Stimulated activated naive CD8-positive, alpha-beta T cell treated with anti-CD3 and anti-CD28 coated beads, Interleukin-15, Interleukin-2, amounts not matched to agents 100 ng/mL and 50 ng/mL, for 24 hours (primary cell): ENCODE results near the gene FAM171A1.
"Not testable (repeated sequence)": the region's sequence is repeated elsewhere in the genome, so short reads cannot be mapped to it uniquely, and the experiment has no call there.

Source experiments
- H3K27ac Mint-ChIP-seq: one replicate; pipeline ENCODE4 v1.8.0; 2021; ENCODE audit warnings: mild to moderate bottlenecking, mixed read lengths
- H3K27me3 Mint-ChIP-seq: one replicate; pipeline ENCODE4 v1.8.0; 2021; ENCODE audit warnings: mixed read lengths
- H3K36me3 Mint-ChIP-seq: one replicate; pipeline ENCODE4 v1.8.0; 2021; ENCODE audit warnings: low read depth, mixed read lengths
- H3K4me1 Mint-ChIP-seq: one replicate; pipeline ENCODE4 v1.8.0; 2021; ENCODE audit warnings: low read depth, mixed read lengths
- H3K4me3 Mint-ChIP-seq: one replicate; pipeline ENCODE4 v1.8.0; 2021; ENCODE audit warnings: mild to moderate bottlenecking, mixed read lengths
- H3K9me3 Mint-ChIP-seq: one replicate; pipeline ENCODE4 v1.8.0; 2021; ENCODE audit warnings: mixed read lengths

The FAM171A1 gene

DNA sequence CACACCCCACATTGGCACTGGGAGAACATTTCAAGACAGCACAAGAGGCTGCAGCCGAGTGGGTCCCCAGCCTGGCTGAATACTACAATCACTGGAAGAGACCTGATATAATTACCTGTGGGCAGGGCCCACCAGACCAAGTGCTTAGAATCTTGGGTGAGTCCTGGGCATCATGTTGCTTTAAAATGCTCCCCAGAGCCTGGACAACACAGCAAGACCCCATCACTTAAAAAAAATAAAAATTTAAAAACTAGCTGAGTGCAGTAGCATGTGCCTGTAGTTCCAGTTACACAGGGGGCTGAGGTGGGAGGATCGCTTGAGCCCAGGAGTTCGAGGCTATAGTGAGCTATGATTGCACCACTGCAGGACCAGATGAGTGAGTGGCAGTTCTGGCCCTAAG, 28.1 kb downstream of the FAM171A1 start:
- no peaks in the 10 kb centered on the region for H3K36me3 Mint-ChIP-seq
- H3K4me1 Mint-ChIP-seq, result no peaks in the 10 kb centered on the region

DNA sequence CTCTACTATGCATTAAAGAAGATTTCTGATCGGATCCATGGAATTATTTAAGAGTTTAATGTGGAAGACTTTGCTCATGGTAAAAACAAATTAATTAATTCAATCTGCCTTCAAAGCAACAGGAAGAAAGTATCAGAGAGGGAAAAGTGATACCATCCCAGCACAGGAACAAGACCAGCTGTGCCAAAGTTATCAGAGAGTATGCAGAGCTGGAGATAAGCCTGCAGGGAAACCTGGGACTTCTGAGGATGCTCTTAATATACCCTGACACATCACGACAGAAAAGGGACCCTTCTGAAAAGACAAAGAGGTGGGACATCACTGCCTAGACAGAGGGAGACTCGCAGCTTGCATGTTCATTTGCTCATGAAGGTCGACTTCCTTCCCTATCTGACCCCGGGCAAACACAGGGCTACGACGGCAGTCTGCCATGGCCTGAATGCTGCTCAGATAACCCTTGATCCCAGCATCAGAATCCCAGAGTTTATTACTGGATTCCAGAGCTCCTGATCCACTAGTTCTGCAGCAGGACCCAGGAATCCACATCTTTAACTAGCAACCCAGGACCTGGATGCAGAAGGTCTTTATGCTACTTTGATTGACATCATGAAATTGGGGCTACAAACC, 29.5 kb downstream of the FAM171A1 start:
- no peaks in the 10 kb centered on the region for H3K27me3 Mint-ChIP-seq
- no peaks in the 10 kb centered on the region for H3K9me3 Mint-ChIP-seq
- no peak overlapping the region for H3K27ac Mint-ChIP-seq
- H3K4me1 Mint-ChIP-seq, result no peaks in the 10 kb centered on the region
- H3K36me3 Mint-ChIP-seq, result no peaks in the 10 kb centered on the region
- H3K4me3 Mint-ChIP-seq, result no peak overlapping the region

More for the DNA sequence above, 28.1 kb downstream of the FAM171A1 start:
- Mint-ChIP-seq H3K27me3 (no peaks in the 10 kb centered on the region), H3K27ac (no peak overlapping the region), H3K9me3 (no peaks in the 10 kb centered on the region), H3K4me3 (no peak overlapping the region)

DNA sequence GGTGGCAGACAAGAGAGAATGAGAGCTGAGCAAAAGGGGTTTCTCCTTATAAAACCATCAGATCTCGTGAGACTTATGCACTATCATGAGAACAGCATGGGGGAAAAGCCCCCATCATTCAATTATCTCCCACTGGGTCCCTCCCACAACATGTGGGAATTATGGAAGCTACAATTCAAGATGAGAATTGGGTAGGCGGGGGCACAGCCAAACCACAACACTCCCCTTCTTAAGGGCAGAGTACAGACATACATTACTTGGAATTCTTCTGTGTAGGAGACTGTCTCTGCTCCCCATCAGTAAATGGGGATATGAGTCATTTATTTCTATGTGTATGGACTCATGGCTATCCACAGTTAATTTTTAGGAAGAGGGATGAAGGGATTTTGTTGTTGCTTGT, 31.2 kb downstream of the FAM171A1 start:
- no peaks in the 10 kb centered on the region for H3K9me3 Mint-ChIP-seq
- no peaks in the 10 kb centered on the region for H3K36me3 Mint-ChIP-seq
- H3K4me1 Mint-ChIP-seq, result no peaks in the 10 kb centered on the region
- H3K27me3 Mint-ChIP-seq, result no peaks in the 10 kb centered on the region
- no peak overlapping the region for H3K27ac Mint-ChIP-seq
- H3K4me3 Mint-ChIP-seq, result no peak overlapping the region

DNA sequence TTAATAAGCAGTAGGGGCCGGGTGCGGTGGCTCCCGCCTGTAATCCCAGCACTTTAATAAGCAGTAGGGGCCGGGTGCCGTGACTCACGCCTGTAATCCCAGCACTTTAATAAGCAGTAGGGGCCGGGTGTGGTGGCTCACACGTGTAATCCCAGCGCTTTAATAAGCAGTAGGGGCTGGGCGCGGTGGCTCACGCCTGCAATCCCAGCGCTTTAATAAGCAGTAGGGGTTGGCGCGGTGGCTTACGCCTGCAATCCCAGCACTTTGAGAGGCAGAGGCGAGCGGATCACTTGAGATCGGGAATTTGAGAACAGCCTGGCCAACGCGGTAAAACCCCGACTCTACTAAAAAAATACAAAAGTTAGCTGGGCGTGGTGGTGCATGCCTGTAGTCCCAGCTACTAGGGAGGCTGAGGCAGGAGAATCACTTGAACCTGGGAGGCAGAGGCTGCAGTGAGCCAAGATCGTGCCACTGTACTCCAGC, 33.6 kb downstream of the FAM171A1 start:
- not testable (repeated sequence) for H3K27me3 Mint-ChIP-seq, H3K4me3 Mint-ChIP-seq, H3K36me3 Mint-ChIP-seq, H3K4me1 Mint-ChIP-seq, H3K27ac Mint-ChIP-seq, H3K9me3 Mint-ChIP-seq

DNA sequence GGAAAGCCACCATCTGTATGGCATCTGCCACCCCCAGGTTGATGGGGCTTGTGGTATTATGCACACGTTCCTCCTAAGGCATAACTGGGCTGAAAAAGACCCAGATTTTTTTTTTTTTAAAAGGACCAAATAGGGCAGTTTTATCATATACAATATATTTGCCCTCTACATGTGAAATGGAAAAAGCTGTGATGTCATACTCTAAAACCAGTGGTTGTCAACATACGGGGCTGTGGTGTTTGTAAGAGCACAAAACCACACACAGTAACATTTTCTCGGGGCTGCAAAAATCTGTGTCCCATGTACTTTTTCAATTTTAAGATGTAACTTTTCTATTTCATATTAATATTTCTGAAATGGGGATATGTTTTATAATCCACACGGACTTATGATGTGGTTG, 34.9 kb downstream of the FAM171A1 start:
- Mint-ChIP-seq H3K27me3 (no peaks in the 10 kb centered on the region), H3K4me1 (no peaks in the 10 kb centered on the region)

DNA sequence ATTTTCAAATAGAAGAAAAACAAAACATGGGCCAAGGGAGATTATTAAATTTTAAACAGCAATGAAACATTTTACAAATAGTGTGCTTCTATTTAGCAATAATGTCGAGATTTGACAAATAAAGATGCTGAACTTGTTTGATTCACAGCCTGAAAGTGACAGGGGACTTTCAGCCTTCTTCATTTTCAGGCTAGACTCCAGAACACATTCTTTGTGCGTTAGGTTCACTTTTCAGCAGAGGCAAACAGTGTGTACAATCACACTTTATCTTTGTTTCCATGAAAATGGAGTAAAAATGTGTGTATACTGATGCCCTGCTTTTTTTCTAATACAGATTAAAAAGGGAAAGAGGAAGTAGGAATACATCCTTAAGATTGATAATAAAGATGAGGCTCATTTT, 35.6 kb downstream of the FAM171A1 start:
- Mint-ChIP-seq H3K27ac (no peak overlapping the region), H3K27me3 (no peaks in the 10 kb centered on the region), H3K4me1 (no peaks in the 10 kb centered on the region), H3K4me3 (no peak overlapping the region), H3K36me3 (no peaks in the 10 kb centered on the region), H3K9me3 (no peaks in the 10 kb centered on the region)

More for the DNA sequence above, 34.9 kb downstream of the FAM171A1 start:
- Mint-ChIP-seq H3K36me3 (no peaks in the 10 kb centered on the region), H3K27ac (no peak overlapping the region), H3K9me3 (no peaks in the 10 kb centered on the region), H3K4me3 (no peak overlapping the region)

DNA sequence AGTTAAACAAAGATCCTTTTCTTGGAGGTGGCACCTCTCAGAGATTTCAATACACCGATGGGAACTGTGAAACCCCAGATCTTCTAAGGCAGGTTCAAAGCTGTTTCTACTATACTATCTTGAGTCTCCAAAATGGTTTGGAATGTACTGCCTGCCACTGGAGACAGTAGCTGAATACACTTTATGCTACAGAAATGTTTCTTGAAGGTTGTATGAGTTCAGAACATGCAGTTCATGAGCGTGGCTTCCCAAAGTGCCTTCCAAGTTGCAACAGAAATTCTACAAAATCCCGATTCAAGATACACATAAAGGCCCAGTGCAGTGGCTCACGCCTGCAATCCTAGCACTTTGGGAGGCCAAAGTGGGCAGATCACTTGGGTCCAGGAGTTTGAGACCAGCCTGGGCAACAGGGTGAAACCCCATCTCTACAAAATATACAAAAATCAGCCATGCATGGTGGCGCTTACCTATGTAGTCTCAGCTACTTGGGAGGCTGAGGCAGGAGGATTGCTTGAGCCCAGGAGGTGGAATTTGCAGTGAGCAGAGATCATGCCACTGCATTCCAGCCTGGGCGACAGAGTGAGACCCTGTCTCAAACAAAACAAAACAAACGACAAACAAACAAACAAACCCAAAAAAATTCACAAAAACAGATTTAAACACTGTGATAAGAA, 36.3 kb downstream of the FAM171A1 start:
- no peaks in the 10 kb centered on the region for H3K27me3 Mint-ChIP-seq

DNA sequence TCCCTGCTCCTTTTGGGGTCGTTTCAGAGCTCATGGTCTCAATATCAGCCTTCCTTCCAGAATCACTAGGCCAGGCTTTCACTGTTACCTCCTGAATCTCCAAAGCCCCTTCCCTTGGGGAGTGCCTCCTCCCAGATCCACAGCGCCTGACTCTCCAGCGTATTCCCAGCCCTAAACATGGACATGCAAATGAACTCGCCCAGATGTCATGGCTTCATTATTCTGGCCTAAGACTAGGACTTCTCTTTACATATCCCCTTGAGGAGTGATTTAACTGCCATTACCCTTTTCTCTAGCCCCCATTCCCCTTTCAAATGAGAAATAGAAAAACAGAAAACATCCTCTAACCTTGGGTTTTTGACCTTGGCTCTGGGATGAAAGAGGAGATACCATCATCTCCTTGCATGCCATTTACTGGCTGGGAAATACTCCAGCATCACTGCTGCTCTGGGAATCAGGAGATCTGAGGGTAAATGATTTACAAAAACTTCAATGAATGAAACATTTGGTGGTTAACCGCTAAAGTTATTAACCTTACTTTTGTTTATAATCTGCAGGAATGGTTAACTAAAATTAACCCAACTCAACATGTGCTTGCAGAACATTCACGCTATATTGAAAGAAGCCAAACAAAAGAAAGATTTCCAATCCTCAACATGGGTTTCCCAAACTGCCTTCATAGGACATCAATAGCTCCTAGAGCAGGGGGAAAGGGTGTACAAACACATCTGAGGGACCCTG, 37.0 kb downstream of the FAM171A1 start:
- no peak overlapping the region for H3K27ac Mint-ChIP-seq
- H3K36me3 Mint-ChIP-seq, result no peaks in the 10 kb centered on the region
- H3K27me3 Mint-ChIP-seq, result no peaks in the 10 kb centered on the region
- no peaks in the 10 kb centered on the region for H3K4me1 Mint-ChIP-seq
- H3K4me3 Mint-ChIP-seq, result no peak overlapping the region
- no peaks in the 10 kb centered on the region for H3K9me3 Mint-ChIP-seq

More for the DNA sequence above, 36.3 kb downstream of the FAM171A1 start:
- Mint-ChIP-seq H3K9me3 (no peaks in the 10 kb centered on the region), H3K27ac (no peak overlapping the region), H3K4me1 (no peaks in the 10 kb centered on the region), H3K4me3 (no peak overlapping the region), H3K36me3 (no peaks in the 10 kb centered on the region)

DNA sequence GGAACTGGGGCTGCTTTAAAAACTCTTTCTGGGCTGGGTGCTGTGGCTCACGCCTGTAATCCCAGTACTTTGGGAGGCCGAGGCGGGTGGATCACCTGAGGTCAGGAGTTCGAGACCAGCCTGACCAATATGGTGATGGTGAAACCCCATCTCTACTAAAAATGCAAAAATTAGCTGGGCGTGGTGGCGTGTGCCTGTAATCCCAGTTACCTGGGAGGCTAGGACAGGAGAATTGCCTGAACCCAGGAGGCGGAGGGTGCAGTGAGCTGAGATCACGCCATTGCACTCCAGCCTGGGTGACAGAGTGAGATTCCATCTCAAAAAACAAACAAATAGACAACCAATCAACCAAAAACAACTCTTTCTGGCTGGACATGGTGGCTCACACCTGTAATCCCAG, 37.9 kb downstream of the FAM171A1 start:
- H3K4me3 Mint-ChIP-seq, H3K4me1 Mint-ChIP-seq, H3K9me3 Mint-ChIP-seq, H3K36me3 Mint-ChIP-seq, H3K27ac Mint-ChIP-seq, H3K27me3 Mint-ChIP-seq: not testable (repeated sequence)

DNA sequence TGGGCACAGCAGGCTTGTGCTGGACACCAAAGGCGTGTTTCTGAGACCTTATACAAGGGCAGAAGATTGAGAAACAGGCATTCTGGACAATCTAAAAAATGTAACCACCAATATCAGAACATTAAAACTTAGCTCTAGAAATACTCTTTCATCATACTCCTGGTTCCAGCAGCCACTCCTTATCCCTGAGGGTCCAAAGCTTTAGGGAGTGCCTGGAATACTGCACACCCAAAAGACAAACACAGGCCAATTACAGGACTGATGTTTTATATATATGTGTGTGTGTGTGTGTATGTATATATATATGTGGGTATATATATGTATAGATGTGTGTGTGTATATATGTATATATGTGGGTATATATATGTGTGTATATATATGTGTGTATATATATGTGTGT, 39.6 kb downstream of the FAM171A1 start:
- H3K27me3 Mint-ChIP-seq, result no peaks in the 10 kb centered on the region

DNA sequence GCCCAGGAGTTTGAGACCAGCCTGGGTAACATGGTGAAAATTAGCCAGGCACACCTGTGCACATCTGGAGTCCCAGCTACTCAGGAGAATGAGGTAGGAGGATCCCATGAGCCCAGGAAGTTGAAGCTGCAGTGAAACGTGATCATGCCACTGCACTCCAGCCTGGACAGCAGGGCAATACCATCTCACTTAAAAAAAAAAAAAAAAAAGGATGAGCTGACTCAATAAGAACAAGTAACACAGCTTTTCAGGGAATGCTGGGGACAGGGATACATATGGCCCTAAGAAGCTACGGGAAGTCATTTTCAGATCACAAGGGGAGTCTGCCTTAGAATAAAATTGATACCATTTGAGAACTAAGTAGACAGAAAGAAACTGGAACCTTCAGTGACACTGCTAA, 41.7 kb downstream of the FAM171A1 start:
- H3K4me3 Mint-ChIP-seq, result no peak overlapping the region
- H3K27me3 Mint-ChIP-seq, result no peaks in the 10 kb centered on the region
- peaks cover 7% of the 10 kb centered on the region for H3K4me1 Mint-ChIP-seq
- no peak overlapping the region for H3K27ac Mint-ChIP-seq
- no peaks in the 10 kb centered on the region for H3K36me3 Mint-ChIP-seq
- no peaks in the 10 kb centered on the region for H3K9me3 Mint-ChIP-seq

More for the DNA sequence above, 39.6 kb downstream of the FAM171A1 start:
- Mint-ChIP-seq H3K4me1 (no peaks in the 10 kb centered on the region), H3K9me3 (no peaks in the 10 kb centered on the region), H3K36me3 (no peaks in the 10 kb centered on the region), H3K4me3 (no peak overlapping the region), H3K27ac (no peak overlapping the region)

DNA sequence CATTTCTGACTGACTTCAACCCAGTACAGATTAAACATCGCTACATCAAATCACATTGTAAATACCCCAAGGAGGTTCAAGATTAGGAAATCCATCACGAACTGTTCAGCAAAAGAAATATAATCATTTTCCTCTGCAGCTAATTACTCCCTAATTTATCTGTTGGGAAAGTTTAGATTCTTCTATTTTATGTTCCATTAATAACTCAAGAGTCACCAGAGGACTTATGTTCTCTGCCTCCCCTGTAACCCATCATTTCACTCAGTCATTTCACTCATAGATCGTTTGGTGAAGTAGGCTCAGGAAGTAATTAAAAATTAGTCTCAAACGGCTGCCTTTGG, 45.2 kb downstream of the FAM171A1 start:
- H3K36me3 Mint-ChIP-seq, result no peaks in the 10 kb centered on the region
- no peak overlapping the region for H3K4me3 Mint-ChIP-seq

DNA sequence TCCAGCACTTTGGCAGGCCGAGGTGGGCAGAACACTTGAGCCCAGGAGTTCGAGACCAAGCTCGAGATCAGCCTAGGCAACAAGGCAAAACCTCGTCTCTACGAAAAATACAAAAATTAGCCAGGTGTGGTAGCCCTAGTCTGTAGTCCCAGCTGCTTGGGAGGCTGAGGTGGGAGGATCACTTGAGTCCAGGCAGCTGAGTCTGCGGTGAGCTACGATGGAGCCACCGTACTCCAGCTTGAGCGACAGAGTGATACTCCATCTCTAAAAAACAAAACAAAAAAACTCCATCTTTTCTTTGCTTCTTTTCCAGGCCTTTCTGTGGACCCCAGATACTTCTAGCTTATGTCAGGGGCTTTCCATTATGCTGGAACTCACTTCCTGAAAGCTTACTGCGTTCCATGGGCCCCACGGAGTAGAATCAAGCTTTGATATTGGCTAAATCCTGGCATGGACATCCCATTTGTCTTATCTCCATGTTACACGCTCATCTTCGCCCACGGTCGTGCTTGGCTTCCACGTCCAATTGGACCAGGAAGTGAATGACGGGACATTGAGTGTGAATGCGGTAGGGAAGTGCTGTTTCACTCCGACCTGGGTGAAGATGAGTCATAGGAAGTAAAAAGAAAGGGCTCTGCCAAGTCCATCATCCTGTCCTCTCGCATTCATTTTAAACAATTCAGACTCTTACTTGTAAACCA, 45.7 kb downstream of the FAM171A1 start:
- Mint-ChIP-seq H3K27ac (no peak overlapping the region), H3K36me3 (no peaks in the 10 kb centered on the region), H3K9me3 (no peaks in the 10 kb centered on the region), H3K4me1 (peaks cover 7% of the 10 kb centered on the region), H3K4me3 (no peak overlapping the region), H3K27me3 (no peaks in the 10 kb centered on the region)

More for the DNA sequence above, 45.2 kb downstream of the FAM171A1 start:
- H3K27me3 Mint-ChIP-seq, result no peaks in the 10 kb centered on the region
- no peaks in the 10 kb centered on the region for H3K9me3 Mint-ChIP-seq
- peaks cover 7% of the 10 kb centered on the region for H3K4me1 Mint-ChIP-seq
- H3K27ac Mint-ChIP-seq, result no peak overlapping the region

DNA sequence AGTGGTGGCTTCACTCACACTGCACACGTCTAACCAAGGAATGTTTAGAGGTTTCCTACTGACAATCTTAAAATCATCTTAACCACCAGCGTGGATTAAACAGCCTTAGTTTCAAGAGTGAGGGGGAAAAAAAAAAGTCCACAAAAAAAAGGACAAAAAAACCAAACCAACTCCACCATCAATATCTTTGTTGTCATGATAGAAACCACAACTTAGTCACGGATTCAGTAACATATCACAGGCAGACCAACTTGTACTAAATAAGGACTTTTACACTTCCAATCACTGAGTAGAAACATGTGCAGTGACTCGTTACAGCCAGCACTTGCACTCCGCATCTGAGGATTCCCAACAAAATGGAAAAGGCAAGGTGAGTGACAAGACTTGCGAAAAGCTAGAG, 46.5 kb downstream of the FAM171A1 start:
- H3K4me1 Mint-ChIP-seq, result peaks cover 7% of the 10 kb centered on the region
- H3K4me3 Mint-ChIP-seq, result no peak overlapping the region
- H3K9me3 Mint-ChIP-seq, result no peaks in the 10 kb centered on the region
- H3K36me3 Mint-ChIP-seq, result no peaks in the 10 kb centered on the region
- no peaks in the 10 kb centered on the region for H3K27me3 Mint-ChIP-seq
- no peak overlapping the region for H3K27ac Mint-ChIP-seq

DNA sequence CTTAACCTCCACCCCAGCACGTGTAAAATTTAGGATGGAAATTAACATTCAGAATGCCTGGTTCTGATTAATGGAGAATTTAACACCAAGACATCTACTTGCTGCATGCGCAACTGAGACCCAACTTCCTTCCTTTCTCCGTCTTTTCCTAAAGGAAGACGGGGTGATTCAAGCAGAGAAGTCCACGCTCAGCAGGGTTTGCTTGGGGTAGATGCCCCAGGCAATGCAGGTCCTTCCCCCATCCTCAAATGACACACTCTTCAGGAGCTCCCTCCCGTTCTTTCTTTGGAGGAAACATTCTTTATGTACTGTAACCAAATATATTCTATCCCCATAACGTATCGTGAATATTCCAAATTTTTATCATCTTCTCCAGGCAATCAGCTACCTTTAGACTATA, 47.0 kb downstream of the FAM171A1 start:
- Mint-ChIP-seq H3K27ac (no peak overlapping the region), H3K4me3 (no peak overlapping the region), H3K27me3 (no peaks in the 10 kb centered on the region), H3K36me3 (no peaks in the 10 kb centered on the region), H3K4me1 (peaks cover 7% of the 10 kb centered on the region), H3K9me3 (no peaks in the 10 kb centered on the region)
